ENCODE results near the gene ARHGEF1.

- TF ChIP-seq YY1 (IDR thresholded peaks at IDR 0.05; ENCODE audit: insufficient read depth, insufficient read length) (no peak), SUZ12 (IDR thresholded peaks at IDR 0.05; ENCODE audit: extremely low read depth, insufficient read depth, insufficient read length) (no peak)
These were observed 26.7 kb downstream of the ARHGEF1 start for GRCh38 chr19:41909706-41910105.
